ENCODE measurements around the gene PALLD. TPM values are rescaled to one million over a fixed set of nuclear protein-coding genes. Genes with fewer than 3 reads are reported as not detected.

The PALLD gene
- total RNA-seq, 4 donors from 2014 or later = 71.8 to 106 (median 83.3) TPM

DNA sequence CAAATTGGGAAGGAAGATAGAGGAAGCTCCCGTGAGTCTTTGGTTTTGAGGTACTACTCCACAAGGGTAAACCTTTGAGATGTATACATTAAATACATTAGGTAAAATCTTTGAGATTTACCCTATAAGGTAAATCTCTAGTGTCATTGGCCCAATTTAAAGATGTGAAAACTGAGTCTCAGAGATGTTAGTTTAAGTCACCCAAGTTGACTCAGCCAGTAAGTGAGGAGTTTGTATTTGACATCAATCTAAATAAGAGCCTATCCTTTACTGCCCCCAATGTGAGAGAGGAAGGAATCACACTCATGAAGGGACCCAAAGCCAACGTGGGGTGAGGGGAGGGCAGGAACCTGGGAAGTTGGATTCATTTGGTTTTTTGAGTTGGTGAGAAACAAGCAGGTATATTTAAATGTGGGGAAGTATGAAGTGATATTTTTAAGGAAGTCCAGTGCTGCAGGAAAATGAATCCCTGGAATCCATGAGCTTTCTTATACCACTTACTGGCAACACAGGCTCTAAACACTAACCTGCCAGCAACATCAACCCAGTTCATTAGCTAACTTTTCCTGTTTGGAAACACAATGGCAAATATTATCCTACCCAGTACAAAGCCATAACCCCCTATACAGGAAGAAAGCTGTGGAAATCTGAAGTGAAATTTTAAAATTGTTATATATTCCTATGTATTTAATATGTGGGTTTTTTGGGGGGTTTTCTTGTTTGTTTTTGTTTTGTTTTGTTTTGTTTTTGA lies 55.3 kb downstream of the PALLD start:
- Histone ChIP-seq H3K9me3 (no peaks in the 10 kb centered on the region), H3K27ac (no peak overlapping the region), H3K4me1 (no peaks in the 10 kb centered on the region), H3K4me3 (no peak overlapping the region), H3K36me3 (no peaks in the 10 kb centered on the region), H3K27me3 (no peaks in the 10 kb centered on the region)
- DNase-seq (ENCODE audit: low spot score in 2 of 2) = no peak
- no peak for TF ChIP-seq POLR2AphosphoS5 (IDR thresholded peaks at IDR 0.05)
- no peak for TF ChIP-seq POLR2A (IDR thresholded peaks at IDR 0.05)
- TF ChIP-seq, protein P1, sequence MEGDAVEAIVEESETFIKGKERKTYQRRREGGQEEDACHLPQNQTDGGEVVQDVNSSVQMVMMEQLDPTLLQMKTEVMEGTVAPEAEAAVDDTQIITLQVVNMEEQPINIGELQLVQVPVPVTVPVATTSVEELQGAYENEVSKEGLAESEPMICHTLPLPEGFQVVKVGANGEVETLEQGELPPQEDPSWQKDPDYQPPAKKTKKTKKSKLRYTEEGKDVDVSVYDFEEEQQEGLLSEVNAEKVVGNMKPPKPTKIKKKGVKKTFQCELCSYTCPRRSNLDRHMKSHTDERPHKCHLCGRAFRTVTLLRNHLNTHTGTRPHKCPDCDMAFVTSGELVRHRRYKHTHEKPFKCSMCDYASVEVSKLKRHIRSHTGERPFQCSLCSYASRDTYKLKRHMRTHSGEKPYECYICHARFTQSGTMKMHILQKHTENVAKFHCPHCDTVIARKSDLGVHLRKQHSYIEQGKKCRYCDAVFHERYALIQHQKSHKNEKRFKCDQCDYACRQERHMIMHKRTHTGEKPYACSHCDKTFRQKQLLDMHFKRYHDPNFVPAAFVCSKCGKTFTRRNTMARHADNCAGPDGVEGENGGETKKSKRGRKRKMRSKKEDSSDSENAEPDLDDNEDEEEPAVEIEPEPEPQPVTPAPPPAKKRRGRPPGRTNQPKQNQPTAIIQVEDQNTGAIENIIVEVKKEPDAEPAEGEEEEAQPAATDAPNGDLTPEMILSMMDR (IDR thresholded peaks at IDR 0.05) = no peak
- no peak for TF ChIP-seq EP300 (IDR thresholded peaks at IDR 0.05)
- WGBS = 70% methylated on average over 2 of the region's 2 CpGs

GRCh38 chr4:168553714-168554370 lies 57.0 kb downstream of the PALLD start:
- 66% methylated on average over 8 of the region's 8 CpGs for WGBS
- H3K36me3 ChIP-seq = no peaks in the 10 kb centered on the region
- H3K4me1 ChIP-seq = no peaks in the 10 kb centered on the region
- H3K27me3 ChIP-seq = no peaks in the 10 kb centered on the region
- H3K4me3 ChIP-seq = no peak overlapping the region
- no peaks in the 10 kb centered on the region for H3K9me3 ChIP-seq
- no peak for DNase-seq (ENCODE audit: low spot score in 2 of 2)
- TF ChIP-seq POLR2AphosphoS5 (IDR thresholded peaks at IDR 0.05) (no peak), POLR2A (IDR thresholded peaks at IDR 0.05) (no peak), EP300 (IDR thresholded peaks at IDR 0.05) (no peak)
- TF ChIP-seq, protein P1 (IDR thresholded peaks at IDR 0.05) = no peak
- no peak overlapping the region for H3K27ac ChIP-seq

GRCh38 chr4:168555437-168555836 lies 58.6 kb downstream of the PALLD start:
- Histone ChIP-seq H3K4me3 (no peak overlapping the region), H3K9me3 (no peaks in the 10 kb centered on the region), H3K36me3 (no peaks in the 10 kb centered on the region), H3K4me1 (peaks cover 8% of the 10 kb centered on the region), H3K27ac (no peak overlapping the region), H3K27me3 (no peaks in the 10 kb centered on the region)
- DNase-seq (ENCODE audit: low spot score in 2 of 2) = no peak
- 88% methylated on average over 5 of the region's 5 CpGs for WGBS
- TF ChIP-seq EP300 (IDR thresholded peaks at IDR 0.05) = no peak
- no peak for TF ChIP-seq POLR2A (IDR thresholded peaks at IDR 0.05)
- no peak for TF ChIP-seq POLR2AphosphoS5 (IDR thresholded peaks at IDR 0.05)
- TF ChIP-seq, protein P1 (IDR thresholded peaks at IDR 0.05) = no peak

DNA sequence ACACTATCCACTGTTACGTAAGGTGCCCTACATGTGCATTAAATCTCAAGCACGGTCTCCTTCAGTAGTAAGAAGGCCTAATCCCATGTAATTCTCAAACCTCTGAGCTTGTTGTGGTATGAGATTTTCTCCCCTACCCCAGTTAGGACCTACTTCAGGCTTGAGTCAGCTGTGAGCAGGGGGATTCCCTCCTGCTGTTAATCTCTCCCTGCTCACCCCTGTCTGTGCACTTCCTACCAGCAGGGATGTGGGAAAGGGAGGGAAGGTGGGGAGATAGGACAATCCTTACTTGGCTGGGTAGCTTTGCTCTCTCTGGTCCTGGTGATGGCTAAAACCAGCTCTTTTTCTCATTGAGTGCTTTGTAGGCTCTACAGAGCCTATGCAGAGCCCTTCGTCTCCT lies 60.8 kb downstream of the PALLD start:
- 93% methylated on average over 3 of the region's 3 CpGs for WGBS
- Histone ChIP-seq H3K36me3 (no peaks in the 10 kb centered on the region), H3K27ac (no peak overlapping the region), H3K4me3 (no peak overlapping the region), H3K27me3 (no peaks in the 10 kb centered on the region), H3K4me1 (peaks cover 11% of the 10 kb centered on the region), H3K9me3 (no peaks in the 10 kb centered on the region)
- TF ChIP-seq POLR2A (IDR thresholded peaks at IDR 0.05) (no peak), POLR2AphosphoS5 (IDR thresholded peaks at IDR 0.05) (no peak), EP300 (IDR thresholded peaks at IDR 0.05) (no peak)
- TF ChIP-seq, protein P1 (IDR thresholded peaks at IDR 0.05) = no peak
- DNase-seq (ENCODE audit: low spot score in 2 of 2) = no peak

GRCh38 chr4:168558599-168558998 lies 61.7 kb downstream of the PALLD start:
- DNase-seq (ENCODE audit: low spot score in 2 of 2) = no peak
- no peak for TF ChIP-seq POLR2A (IDR thresholded peaks at IDR 0.05)
- TF ChIP-seq, protein P1 (IDR thresholded peaks at IDR 0.05) = no peak
- no peak for TF ChIP-seq POLR2AphosphoS5 (IDR thresholded peaks at IDR 0.05)
- no peak for TF ChIP-seq EP300 (IDR thresholded peaks at IDR 0.05)
- H3K27ac ChIP-seq = no peak overlapping the region
- no peaks in the 10 kb centered on the region for H3K9me3 ChIP-seq
- 55% methylated on average over 1 of the region's 1 CpG for WGBS
- no peak overlapping the region for H3K4me3 ChIP-seq
- H3K36me3 ChIP-seq = no peaks in the 10 kb centered on the region
- peaks cover 11% of the 10 kb centered on the region for H3K4me1 ChIP-seq
- H3K27me3 ChIP-seq = no peaks in the 10 kb centered on the region

Measured in suprapubic skin (tissue), 4 donors.